ENCODE data around the gene STX7. TPM values are rescaled to one million over a fixed set of nuclear protein-coding genes. Genes with fewer than 3 reads are reported as not detected.

STX7 gene
- total RNA-seq, 1 experiment from 2014 or later = 27.8 TPM

- no peaks in the 10 kb centered on the region for H4K20me1 ChIP-seq (ENCODE audit: insufficient read depth)
- TF ChIP-seq ZFX (IDR thresholded peaks at IDR 0.05) (no peak), ATF3 (IDR thresholded peaks at IDR 0.05) (no peak), SIN3A (IDR thresholded peaks at IDR 0.05; ENCODE audit: low read depth) (no peak), ZNF274 (IDR thresholded peaks at IDR 0.05; ENCODE audit: low read depth, low read length) (no peak), POLR2AphosphoS5 (IDR thresholded peaks at IDR 0.05; ENCODE audit: low read depth, low read length) (no peak), EGR1 (IDR thresholded peaks at IDR 0.05; ENCODE audit: low read depth) (no peak), CBX3 (IDR thresholded peaks at IDR 0.05; ENCODE audit: low read depth) (no peak), MAX (IDR thresholded peaks at IDR 0.05) (no peak)
- ChIA-PET RAD21 (ENCODE audit: low non-redundant PET in 1 of 2, low total read pairs in 2 of 2, uncharacterized antibody in 2 of 2, unreplicated experiment in 2 of 2) (no interaction called here), POLR2A (interaction anchor here (0.8 kb wide), 1 partner anchor 108 kb away, joined by 3 read pairs; the partner anchor contains the start of gene STX7), CTCF (interaction anchor here (1.2 to 1.5 kb wide), 2 partner anchors 12 to 14 kb away, joined by 3 to 8 read pairs; no protein-coding TSS in a partner anchor)
- ATAC-seq (no peak), DNase-seq (ENCODE audit: low read depth, low spot score) (no peak)
- no peaks in the 10 kb centered on the region for H3K9me2 ChIP-seq (ENCODE audit: insufficient read depth)
- H3K4me2 ChIP-seq (ENCODE audit: low read length) = peak overlapping the region; percentile 15; the same call in 1 of the 2 replicates
- H3K9me3 ChIP-seq (ENCODE audit: control insufficient read depth in 1 of 2, insufficient read depth in 1 of 2, low read depth in 1 of 2, low read length in 2 of 2) = no peaks in the 10 kb centered on the region
- H3K9ac ChIP-seq (ENCODE audit: low read length) = no peak overlapping the region
- H3K27me3 ChIP-seq (ENCODE audit: insufficient read depth, low read length) = no peaks in the 10 kb centered on the region
- peaks cover 9 to 10% of the 10 kb centered on the region in 2 experiments for H3K4me1 ChIP-seq (ENCODE audit: control insufficient read depth in 1 of 2, insufficient read depth in 2 of 2, low read length in 2 of 2)
- H3K79me2 ChIP-seq (ENCODE audit: insufficient read depth, low read length) = no peaks in the 10 kb centered on the region
- H2AFZ ChIP-seq (ENCODE audit: low read depth, low read length, poor library complexity, severe bottlenecking) = peak overlapping the region; percentile 19
- no peaks in the 10 kb centered on the region for H3K36me3 ChIP-seq (ENCODE audit: control insufficient read depth in 1 of 2, insufficient read depth in 2 of 2, low read length in 2 of 2)
- intact Hi-C loops (cut with micrococcal nuclease) = no loop called here
- H3K4me3 ChIP-seq (replicated peaks in 1 of 2; ENCODE audit: low read depth in 1 of 2, low read length in 2 of 2) = no peak overlapping the region
- H3K27ac ChIP-seq (ENCODE audit: low read depth, low read length) = no peak overlapping the region
- no TSS peak for BruUV-seq (replicated peaks)
Measured at GRCh38 chr6:132404736-132405135, 108.2 kb downstream of the STX7 start.

GRCh38 chr6:132404330-132404729, 108.6 kb downstream of the STX7 start:
- ATAC-seq (no peak), DNase-seq (ENCODE audit: low read depth, low spot score) (no peak)
- Histone ChIP-seq H3K27ac (ENCODE audit: low read depth, low read length) (no peak overlapping the region), H3K4me1 (ENCODE audit: control insufficient read depth in 1 of 2, insufficient read depth in 2 of 2, low read length in 2 of 2) (peaks cover 9 to 10% of the 10 kb centered on the region in 2 experiments), H3K27me3 (ENCODE audit: insufficient read depth, low read length) (no peaks in the 10 kb centered on the region), H2AFZ (ENCODE audit: low read depth, low read length, poor library complexity, severe bottlenecking) (no peak overlapping the region), H3K4me3 (replicated peaks in 1 of 2; ENCODE audit: low read depth in 1 of 2, low read length in 2 of 2) (no peak overlapping the region), H3K79me2 (ENCODE audit: insufficient read depth, low read length) (no peaks in the 10 kb centered on the region), H3K9me2 (ENCODE audit: insufficient read depth) (no peaks in the 10 kb centered on the region), H3K9me3 (ENCODE audit: control insufficient read depth in 1 of 2, insufficient read depth in 1 of 2, low read depth in 1 of 2, low read length in 2 of 2) (no peaks in the 10 kb centered on the region), H3K36me3 (ENCODE audit: control insufficient read depth in 1 of 2, insufficient read depth in 2 of 2, low read length in 2 of 2) (no peaks in the 10 kb centered on the region), H3K4me2 (ENCODE audit: low read length) (no peak overlapping the region), H3K9ac (ENCODE audit: low read length) (no peak overlapping the region), H4K20me1 (ENCODE audit: insufficient read depth) (no peaks in the 10 kb centered on the region)
- intact Hi-C loops (cut with micrococcal nuclease) = no loop called here
- ChIA-PET POLR2A (no interaction called here), CTCF (interaction anchor here (1.2 to 1.5 kb wide), 2 partner anchors 11 to 13 kb away, joined by 3 to 8 read pairs; no protein-coding TSS in a partner anchor), RAD21 (ENCODE audit: low non-redundant PET in 1 of 2, low total read pairs in 2 of 2, uncharacterized antibody in 2 of 2, unreplicated experiment in 2 of 2) (no interaction called here)
- BruUV-seq (replicated peaks) = no TSS peak
- TF ChIP-seq ATF3 (IDR thresholded peaks at IDR 0.05) (no peak), TCF7L2 (IDR thresholded peaks at IDR 0.05; ENCODE audit: borderline replicate concordance, extremely low read depth, insufficient read depth, insufficient read length) (no peak), MAX (IDR thresholded peaks at IDR 0.05) (no peak), JUND (IDR thresholded peaks at IDR 0.05) (no peak), CTCF (IDR thresholded peaks at IDR 0.05 in 2 of 3, conservative IDR thresholded peaks at IDR 0.05 in 1 of 3; ENCODE audit: borderline replicate concordance in 1 of 3, insufficient read depth in 1 of 3, low read depth in 2 of 3, low read length in 2 of 3) (no peak), ZFX (IDR thresholded peaks at IDR 0.05) (no peak), CBX3 (IDR thresholded peaks at IDR 0.05; ENCODE audit: low read depth) (no peak), CEBPB (IDR thresholded peaks at IDR 0.05; ENCODE audit: low read depth) (no peak), SP1 (IDR thresholded peaks at IDR 0.05; ENCODE audit: low read depth) (no peak), ZNF274 (IDR thresholded peaks at IDR 0.05; ENCODE audit: low read depth, low read length) (no peak), SIN3A (IDR thresholded peaks at IDR 0.05; ENCODE audit: low read depth) (no peak), EGR1 (IDR thresholded peaks at IDR 0.05; ENCODE audit: low read depth) (no peak), EZH2phosphoT487 (IDR thresholded peaks at IDR 0.05; ENCODE audit: borderline replicate concordance) (no peak), ZBTB33 (IDR thresholded peaks at IDR 0.05; ENCODE audit: extremely low read depth, insufficient replicate concordance, low read length) (no peak)
